Nephron (organoid): ENCODE results near the gene SEPSECS.
A peak's percentile ranks its signal among the peaks of the same experiment; 100 is the strongest.

Experiments used
- H3K27ac Mint-ChIP-seq, 3 experiments: 2 replicates each; pipeline ENCODE4 v1.8.0; 2020; ENCODE audit warnings: mixed read lengths in 3 of 3, mild to moderate bottlenecking in 2 of 3, moderate library complexity in 1 of 3
- H3K27me3 Mint-ChIP-seq: 2 replicates; pipeline ENCODE4 v1.8.0; 2021; ENCODE audit warnings: low read depth, mild to moderate bottlenecking, moderate library complexity, mixed read lengths
- H3K36me3 Mint-ChIP-seq: 2 replicates; pipeline ENCODE4 v1.8.0; 2020; ENCODE audit warnings: low read depth, mixed read lengths
- H3K4me1 Mint-ChIP-seq: 2 replicates; pipeline ENCODE4 v1.8.0; 2020; ENCODE audit warnings: mixed read lengths
- H3K4me3 Mint-ChIP-seq, 3 experiments: 2 replicates each; pipeline ENCODE4 v1.8.0; 2020; ENCODE audit warnings: mild to moderate bottlenecking in 3 of 3, mixed read lengths in 3 of 3, moderate library complexity in 2 of 3
- H3K9me3 Mint-ChIP-seq: 2 replicates; pipeline ENCODE4 v1.8.0; 2020; ENCODE audit warnings: mixed read lengths
- TF ChIP-seq, protein P1 (sequence below), 3 experiments: fragments of 200-600 bp; sonication (generic); IDR thresholded peaks; one replicate each; pipeline ENCODE4 v1.5.0; 2021; ENCODE audit warnings: antibody characterized with exemption in 3 of 3; ENCODE audit not compliant: unreplicated experiment in 3 of 3

SEPSECS gene

DNA sequence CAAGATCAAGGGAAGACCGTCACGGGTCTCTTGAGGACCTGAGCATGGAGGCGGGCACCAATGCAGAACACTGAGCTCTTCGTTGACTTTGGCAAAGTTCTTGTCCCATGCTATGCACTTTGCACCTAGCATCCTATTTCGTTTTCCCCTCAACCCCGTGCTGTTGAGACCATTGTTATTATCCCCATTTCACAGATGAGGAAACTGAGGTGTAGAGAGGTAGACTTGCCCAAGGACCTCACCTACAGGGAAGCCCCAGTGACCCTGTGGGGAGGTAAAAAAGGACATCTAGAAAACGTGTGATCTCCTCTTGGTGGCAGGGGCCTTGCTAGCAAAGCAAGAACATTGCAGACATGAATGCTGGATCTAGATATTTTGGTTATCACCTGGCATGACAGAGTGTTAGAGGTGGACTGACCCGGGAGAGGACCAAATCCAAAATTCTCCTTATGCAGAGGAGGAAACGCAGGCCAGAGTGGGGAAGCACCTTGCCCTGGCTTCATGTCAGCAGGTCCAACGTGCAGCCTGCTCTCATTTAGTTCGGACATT, 48.5 kb downstream of the SEPSECS start:
- H3K27me3 Mint-ChIP-seq = peaks cover 7% of the 10 kb centered on the region
- H3K9me3 Mint-ChIP-seq = no peaks in the 10 kb centered on the region
- H3K4me3 Mint-ChIP-seq = no peak overlapping the region
- H3K27ac Mint-ChIP-seq = no peak overlapping the region
- no peaks in the 10 kb centered on the region for H3K36me3 Mint-ChIP-seq
- TF ChIP-seq, protein P1, sequence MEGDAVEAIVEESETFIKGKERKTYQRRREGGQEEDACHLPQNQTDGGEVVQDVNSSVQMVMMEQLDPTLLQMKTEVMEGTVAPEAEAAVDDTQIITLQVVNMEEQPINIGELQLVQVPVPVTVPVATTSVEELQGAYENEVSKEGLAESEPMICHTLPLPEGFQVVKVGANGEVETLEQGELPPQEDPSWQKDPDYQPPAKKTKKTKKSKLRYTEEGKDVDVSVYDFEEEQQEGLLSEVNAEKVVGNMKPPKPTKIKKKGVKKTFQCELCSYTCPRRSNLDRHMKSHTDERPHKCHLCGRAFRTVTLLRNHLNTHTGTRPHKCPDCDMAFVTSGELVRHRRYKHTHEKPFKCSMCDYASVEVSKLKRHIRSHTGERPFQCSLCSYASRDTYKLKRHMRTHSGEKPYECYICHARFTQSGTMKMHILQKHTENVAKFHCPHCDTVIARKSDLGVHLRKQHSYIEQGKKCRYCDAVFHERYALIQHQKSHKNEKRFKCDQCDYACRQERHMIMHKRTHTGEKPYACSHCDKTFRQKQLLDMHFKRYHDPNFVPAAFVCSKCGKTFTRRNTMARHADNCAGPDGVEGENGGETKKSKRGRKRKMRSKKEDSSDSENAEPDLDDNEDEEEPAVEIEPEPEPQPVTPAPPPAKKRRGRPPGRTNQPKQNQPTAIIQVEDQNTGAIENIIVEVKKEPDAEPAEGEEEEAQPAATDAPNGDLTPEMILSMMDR (IDR thresholded peaks at IDR 0.05; ENCODE audit: unreplicated experiment in 3 of 3) = no peak
- H3K4me1 Mint-ChIP-seq = peaks cover 33% of the 10 kb centered on the region

DNA sequence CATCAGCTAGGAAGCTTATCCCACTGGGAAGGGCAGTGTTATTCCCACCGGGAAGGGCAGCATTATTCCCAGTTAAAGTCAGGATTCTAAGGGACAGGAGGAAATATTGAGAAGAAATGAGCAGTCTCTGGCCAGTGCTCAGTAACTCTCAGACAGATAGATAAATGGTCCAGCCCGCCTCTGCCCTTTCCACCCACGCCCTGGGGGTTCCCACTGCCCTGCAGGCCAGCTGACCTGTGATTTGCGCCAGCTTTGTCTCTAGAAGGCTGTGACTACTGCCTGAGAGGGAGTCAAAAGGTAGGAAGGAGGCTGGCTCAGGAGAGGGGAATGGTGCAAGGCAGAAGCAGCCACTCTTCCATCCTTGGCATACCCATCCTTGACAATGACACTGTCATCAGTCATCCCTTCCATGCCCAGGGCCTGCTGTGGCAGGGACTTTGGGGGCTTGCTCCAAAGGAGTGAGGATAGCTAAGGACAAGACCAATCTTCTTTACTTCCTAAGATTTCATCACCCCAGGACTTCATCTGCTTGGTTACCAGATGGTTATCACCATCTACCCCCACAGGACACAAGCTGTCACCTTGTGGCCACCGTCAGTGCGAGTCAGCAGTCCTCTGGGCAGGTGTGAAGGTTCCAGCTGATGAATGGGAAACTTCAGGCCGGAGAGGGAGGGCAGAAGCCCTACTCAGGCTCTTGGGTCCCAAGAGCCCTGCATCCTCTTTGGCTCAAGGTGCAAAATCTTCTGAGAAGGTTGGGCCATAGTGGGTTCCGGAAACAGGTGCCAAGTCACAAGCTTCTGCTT, 49.5 kb downstream of the SEPSECS start:
- Mint-ChIP-seq H3K27me3 (peaks cover 7% of the 10 kb centered on the region), H3K27ac (no peak overlapping the region), H3K9me3 (no peaks in the 10 kb centered on the region), H3K4me1 (peaks cover 43% of the 10 kb centered on the region), H3K36me3 (no peaks in the 10 kb centered on the region), H3K4me3 (no peak overlapping the region)
- TF ChIP-seq, protein P1 (IDR thresholded peaks at IDR 0.05; ENCODE audit: unreplicated experiment in 3 of 3) = no peak

DNA sequence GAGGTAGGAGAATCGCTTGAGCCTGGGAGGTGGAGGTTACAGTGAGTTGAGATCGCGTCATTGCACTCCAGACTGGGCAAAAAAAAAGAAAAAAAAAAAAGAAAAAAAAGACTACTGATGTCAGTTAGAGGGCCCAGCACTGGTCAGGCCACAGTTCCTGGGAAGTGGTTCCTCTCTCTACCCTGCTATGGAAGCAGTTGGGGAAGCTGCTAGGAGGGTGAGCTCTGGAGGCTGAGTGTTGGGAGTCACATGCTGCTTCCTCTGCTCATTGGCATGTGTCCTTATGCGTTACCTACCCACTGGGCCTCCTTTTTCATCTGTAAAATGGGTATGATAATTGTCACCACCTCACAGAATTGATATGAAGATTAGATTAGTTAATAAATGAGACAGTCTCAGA, 50.7 kb downstream of the SEPSECS start:
- H3K4me1 Mint-ChIP-seq = peaks cover 52% of the 10 kb centered on the region
- H3K27ac Mint-ChIP-seq = no peak overlapping the region
- TF ChIP-seq, protein P1 (IDR thresholded peaks at IDR 0.05; ENCODE audit: unreplicated experiment in 3 of 3) = no peak
- H3K4me3 Mint-ChIP-seq = no peak overlapping the region
- H3K36me3 Mint-ChIP-seq = no peaks in the 10 kb centered on the region
- H3K27me3 Mint-ChIP-seq = peaks cover 7% of the 10 kb centered on the region
- H3K9me3 Mint-ChIP-seq = no peaks in the 10 kb centered on the region

DNA sequence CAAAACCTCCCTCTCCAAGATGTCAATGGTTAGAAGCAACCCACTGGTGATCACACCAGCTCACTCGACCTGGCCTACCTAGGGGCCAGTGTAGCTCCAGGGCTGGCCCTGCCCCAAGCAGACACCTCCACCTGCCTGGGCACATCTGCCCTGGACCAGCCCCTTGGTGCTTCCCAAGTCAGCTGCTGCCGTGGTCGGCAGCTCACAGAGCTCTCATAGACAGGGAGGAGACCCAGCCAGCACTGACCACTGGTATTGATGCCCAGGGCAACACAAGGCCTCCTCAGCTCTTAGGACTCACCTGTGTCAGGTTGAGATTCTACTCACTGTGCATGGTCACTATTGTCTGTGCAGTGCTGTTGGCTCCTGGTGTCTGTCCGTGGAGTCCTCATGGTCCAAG, 51.7 kb downstream of the SEPSECS start:
- H3K36me3 Mint-ChIP-seq = no peaks in the 10 kb centered on the region
- H3K4me1 Mint-ChIP-seq = peaks cover 58% of the 10 kb centered on the region
- TF ChIP-seq, protein P1 (IDR thresholded peaks at IDR 0.05; ENCODE audit: unreplicated experiment in 3 of 3) = no peak
- H3K27ac Mint-ChIP-seq = peak overlapping the region in 2 of 3 experiments; percentile 58 to 62
- H3K9me3 Mint-ChIP-seq = no peaks in the 10 kb centered on the region
- no peak overlapping the region for H3K4me3 Mint-ChIP-seq
- peaks cover 7% of the 10 kb centered on the region for H3K27me3 Mint-ChIP-seq

DNA sequence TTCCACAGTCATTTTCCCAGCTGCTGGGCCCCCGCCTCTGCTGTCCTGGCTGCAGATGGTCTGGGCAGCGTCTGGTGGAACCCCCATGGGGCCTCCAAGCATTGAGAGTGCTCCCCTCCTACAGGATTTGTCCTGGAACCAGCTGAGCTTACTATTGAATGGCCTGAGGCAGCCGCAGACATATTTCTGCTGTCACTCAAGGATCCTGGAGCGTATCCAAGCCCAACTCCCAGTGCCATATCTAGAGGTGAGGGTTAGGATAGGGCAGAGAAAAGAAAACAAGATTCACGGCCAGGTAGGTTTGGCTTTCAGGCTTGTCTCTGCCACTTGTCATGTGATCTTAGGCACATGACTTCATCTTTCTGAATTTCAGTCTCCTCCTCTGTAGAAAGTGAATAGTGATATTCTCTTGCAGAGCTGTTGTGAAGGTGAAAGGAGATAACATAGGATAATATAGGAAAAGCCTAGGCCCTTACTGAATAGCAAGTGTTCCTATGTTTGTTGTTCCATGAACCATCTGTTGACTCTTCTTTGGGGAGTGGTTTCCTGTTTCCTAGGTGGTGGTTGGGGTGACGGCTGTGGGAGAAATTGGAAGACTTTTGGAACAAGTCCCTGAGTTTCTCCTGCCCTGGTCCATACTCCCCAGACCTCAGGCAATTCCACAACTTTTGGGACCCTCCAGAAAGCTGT, 52.3 kb downstream of the SEPSECS start:
- Mint-ChIP-seq H3K27ac (peak overlapping the region in 2 of 3 experiments; percentile 44 to 62), H3K36me3 (no peaks in the 10 kb centered on the region), H3K9me3 (no peaks in the 10 kb centered on the region), H3K4me3 (no peak overlapping the region), H3K4me1 (peaks cover 58% of the 10 kb centered on the region), H3K27me3 (peaks cover 7% of the 10 kb centered on the region)
- TF ChIP-seq, protein P1 (IDR thresholded peaks at IDR 0.05; ENCODE audit: unreplicated experiment in 3 of 3) = no peak
